ENCODE data around the gene CLDND2. TPM values are rescaled to one million over a fixed set of nuclear protein-coding genes. Genes with fewer than 3 reads are reported as not detected.

CLDND2 gene
- total RNA-seq, 6 donors from 2014 or later = 0.89 to 3.0 (median 1.7) TPM; not detected in 3

DNA sequence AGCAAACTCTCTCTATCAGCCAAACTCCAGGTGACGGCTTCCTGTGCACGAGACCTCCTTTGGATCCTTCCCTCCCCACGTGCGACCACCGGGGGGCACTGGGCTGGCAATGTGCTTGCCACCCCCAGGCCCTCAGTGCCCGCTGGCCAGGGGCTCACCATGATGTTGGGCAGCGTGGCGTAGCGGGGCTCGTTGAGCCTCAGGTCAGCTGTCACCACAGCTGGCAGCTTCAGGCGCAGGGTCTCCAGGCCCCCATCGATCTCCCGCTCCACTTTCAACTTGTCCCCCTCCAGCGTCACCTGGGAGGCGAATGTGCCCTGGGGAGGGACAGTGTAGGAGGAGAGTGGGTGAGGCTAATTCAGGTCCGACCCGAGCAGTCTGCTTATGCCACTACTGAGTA lies 22.1 kb downstream of the CLDND2 start:
- TF ChIP-seq POLR2A (IDR thresholded peaks at IDR 0.05) (no peak), EP300 (IDR thresholded peaks at IDR 0.05) (no peak), POLR2AphosphoS5 (IDR thresholded peaks at IDR 0.05) (no peak)
- TF ChIP-seq, protein P1, sequence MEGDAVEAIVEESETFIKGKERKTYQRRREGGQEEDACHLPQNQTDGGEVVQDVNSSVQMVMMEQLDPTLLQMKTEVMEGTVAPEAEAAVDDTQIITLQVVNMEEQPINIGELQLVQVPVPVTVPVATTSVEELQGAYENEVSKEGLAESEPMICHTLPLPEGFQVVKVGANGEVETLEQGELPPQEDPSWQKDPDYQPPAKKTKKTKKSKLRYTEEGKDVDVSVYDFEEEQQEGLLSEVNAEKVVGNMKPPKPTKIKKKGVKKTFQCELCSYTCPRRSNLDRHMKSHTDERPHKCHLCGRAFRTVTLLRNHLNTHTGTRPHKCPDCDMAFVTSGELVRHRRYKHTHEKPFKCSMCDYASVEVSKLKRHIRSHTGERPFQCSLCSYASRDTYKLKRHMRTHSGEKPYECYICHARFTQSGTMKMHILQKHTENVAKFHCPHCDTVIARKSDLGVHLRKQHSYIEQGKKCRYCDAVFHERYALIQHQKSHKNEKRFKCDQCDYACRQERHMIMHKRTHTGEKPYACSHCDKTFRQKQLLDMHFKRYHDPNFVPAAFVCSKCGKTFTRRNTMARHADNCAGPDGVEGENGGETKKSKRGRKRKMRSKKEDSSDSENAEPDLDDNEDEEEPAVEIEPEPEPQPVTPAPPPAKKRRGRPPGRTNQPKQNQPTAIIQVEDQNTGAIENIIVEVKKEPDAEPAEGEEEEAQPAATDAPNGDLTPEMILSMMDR (IDR thresholded peaks at IDR 0.05) = no peak
- H3K4me3 ChIP-seq = no peak overlapping the region
- peaks cover 7 to 65% (median 35%) of the 10 kb centered on the region in 4 donors for H3K36me3 ChIP-seq
- H3K27me3 ChIP-seq = no peaks in the 10 kb centered on the region
- H3K4me1 ChIP-seq = no peaks in the 10 kb centered on the region
- peak in 1 of 2 donors; percentile 73 for DNase-seq
- no peak overlapping the region for H3K27ac ChIP-seq
- WGBS, 2 donors = 90 to 92% methylated on average over 9 to 17 of the region's 17 CpGs
- ATAC-seq (ENCODE audit: low FRiP score in 2 of 2) = no peak
- H3K9me3 ChIP-seq = no peaks in the 10 kb centered on the region

DNA sequence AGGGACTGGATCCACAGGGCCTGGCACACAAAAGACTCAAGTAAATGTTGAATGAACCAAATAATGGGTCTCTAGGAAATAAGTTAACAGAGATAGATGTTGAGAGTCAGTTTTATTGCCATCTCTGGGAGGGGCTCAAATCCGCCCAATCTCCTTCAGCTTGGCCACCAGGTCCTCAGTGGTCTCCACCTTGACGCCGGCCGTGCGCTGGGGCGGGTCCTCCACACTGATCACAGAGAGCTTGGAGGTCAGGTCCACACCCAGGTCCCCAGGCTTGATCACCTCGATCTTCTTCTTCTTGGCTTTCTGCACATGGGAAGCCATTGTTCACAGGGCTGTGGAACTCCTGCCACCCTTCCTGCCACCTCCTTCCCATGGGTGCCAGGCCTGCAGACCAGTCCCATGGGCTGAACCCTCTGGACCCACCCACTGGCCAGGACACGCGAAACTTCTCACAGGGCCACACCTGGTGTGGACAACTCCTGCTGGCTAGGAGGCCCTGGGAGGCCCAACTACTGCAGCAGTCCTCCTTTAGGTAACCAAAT lies 23.7 kb downstream of the CLDND2 start:
- Histone ChIP-seq H3K9me3 (no peaks in the 10 kb centered on the region), H3K4me1 (peaks cover 5 to 8% (median 6%) of the 10 kb centered on the region in 4 donors), H3K27ac (no peak overlapping the region), H3K4me3 (no peak overlapping the region), H3K27me3 (no peaks in the 10 kb centered on the region), H3K36me3 (peaks cover 7 to 49% (median 22%) of the 10 kb centered on the region in 4 donors)
- no peak for TF ChIP-seq POLR2AphosphoS5 (IDR thresholded peaks at IDR 0.05)
- TF ChIP-seq, protein P1 (IDR thresholded peaks at IDR 0.05) = no peak
- TF ChIP-seq POLR2A (IDR thresholded peaks at IDR 0.05) = no peak
- TF ChIP-seq EP300 (IDR thresholded peaks at IDR 0.05) = no peak
- DNase-seq = peak in 1 of 2 donors; percentile 72
- ATAC-seq (ENCODE audit: low FRiP score in 2 of 2) = no peak
- WGBS, 2 donors = 96 to 100% methylated on average over 4 to 9 of the region's 9 CpGs

DNA sequence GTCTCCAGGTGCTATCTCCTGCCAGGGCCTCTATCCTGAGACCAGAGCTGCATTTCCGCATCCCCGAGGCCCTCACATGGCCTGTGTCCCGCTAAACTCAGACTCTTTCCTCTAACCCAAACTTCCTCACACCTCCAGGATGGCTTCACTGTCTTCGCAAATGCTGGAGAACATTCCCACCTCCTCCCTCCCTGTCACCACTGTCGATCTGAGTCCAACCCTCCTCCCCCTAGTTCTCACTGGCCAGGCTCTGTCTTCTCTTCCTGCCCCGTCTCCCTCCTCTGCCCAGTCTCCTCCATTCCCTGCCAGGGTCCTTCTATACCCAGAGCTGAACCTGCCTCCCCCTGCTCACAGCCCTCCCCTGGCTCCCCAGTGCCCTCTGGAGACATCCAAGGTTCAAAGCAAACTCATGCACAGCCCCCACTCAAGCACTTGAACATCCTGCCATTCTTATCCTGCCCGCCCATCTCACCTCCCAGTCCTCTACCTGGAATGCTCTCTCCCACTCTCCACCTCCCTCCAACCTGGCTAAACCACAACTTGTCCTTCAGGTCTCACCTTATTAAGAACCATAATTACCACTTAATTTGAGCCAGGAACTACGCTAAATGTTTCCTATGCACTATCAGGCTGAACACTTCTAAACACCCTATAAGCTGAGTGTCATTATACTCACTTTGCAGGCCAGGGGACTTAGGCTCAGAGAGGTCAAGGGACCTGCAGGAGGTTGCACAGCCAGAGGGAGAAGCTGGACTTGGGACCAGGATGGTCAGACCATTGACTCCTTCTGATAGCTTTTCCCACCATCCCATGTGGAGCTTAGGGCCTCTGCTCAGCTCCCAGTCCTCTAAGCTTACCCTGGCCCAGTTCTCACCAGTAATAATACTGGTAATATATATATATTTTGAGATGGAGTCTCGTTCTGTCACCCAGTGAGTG lies 25.9 kb downstream of the CLDND2 start:
- no peaks in the 10 kb centered on the region for H3K27me3 ChIP-seq
- peaks cover 4 to 31% (median 16%) of the 10 kb centered on the region in 4 donors for H3K36me3 ChIP-seq
- H3K4me3 ChIP-seq = no peak overlapping the region
- 41 to 46% methylated on average over 8 to 9 of the region's 9 CpGs for WGBS, 2 donors
- no peak overlapping the region for H3K27ac ChIP-seq
- ATAC-seq (ENCODE audit: low FRiP score in 2 of 2) (no peak), DNase-seq (no peak)
- H3K9me3 ChIP-seq = no peaks in the 10 kb centered on the region
- peaks cover 9 to 24% (median 20%) of the 10 kb centered on the region in 4 donors for H3K4me1 ChIP-seq
- TF ChIP-seq, protein P1 (IDR thresholded peaks at IDR 0.05) = no peak
- TF ChIP-seq POLR2A (IDR thresholded peaks at IDR 0.05) = no peak
- no peak for TF ChIP-seq POLR2AphosphoS5 (IDR thresholded peaks at IDR 0.05)
- no peak for TF ChIP-seq EP300 (IDR thresholded peaks at IDR 0.05)

DNA sequence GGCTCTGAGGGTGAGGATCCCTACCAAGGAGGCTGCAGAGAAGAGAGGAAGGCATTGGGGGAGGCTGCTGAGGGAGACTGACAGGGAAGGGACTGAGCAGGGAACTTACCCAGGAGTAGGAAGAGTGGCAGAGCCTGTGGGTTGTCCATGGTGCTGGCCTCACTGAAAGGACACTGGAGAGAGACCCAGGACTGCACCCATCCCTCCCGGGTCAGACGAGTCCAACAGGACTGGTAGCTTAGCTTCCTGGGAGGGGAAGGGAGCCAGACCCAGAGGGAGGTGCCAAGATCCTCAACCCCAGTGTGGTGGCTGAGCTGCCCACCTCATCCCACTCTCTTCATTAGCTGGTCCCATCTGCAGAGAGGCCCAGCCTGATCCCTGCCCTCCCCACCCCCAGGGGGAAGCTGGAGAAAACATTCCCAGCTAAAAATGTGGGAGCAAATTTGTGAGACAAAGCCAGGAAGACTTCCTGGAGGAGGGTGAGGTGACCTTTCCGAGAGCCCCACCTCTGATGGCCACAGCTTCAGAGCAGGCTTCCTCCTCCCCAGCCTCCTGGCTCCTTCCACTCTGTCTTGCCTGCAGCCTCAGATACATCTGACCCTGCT lies 26.7 kb downstream of the CLDND2 start, which contains the start of gene VSIG10L:
VSIG10L (minus strand) TSS at position 164 of the 605 bp plus-strand sequence; CDS start at position 149, 15 bp downstream.
- Histone ChIP-seq H3K27ac (no peak within 1 kb of the TSS), H3K27me3 (no peaks in the 10 kb centered on the region), H3K9me3 (no peaks in the 10 kb centered on the region), H3K4me3 (no peak within 1 kb of the TSS), H3K4me1 (peaks cover 9 to 25% (median 20%) of the 10 kb centered on the region in 4 donors), H3K36me3 (peaks cover 4 to 23% (median 16%) of the 10 kb centered on the region in 4 donors)
- no peak for ATAC-seq (ENCODE audit: low FRiP score in 2 of 2)
- TF ChIP-seq, protein P1 (IDR thresholded peaks at IDR 0.05) = no peak
- TF ChIP-seq POLR2AphosphoS5 (IDR thresholded peaks at IDR 0.05) (no peak), EP300 (IDR thresholded peaks at IDR 0.05) (no peak), POLR2A (IDR thresholded peaks at IDR 0.05) (no peak)
- no peak for DNase-seq
- 47 to 53% methylated on average over 3 of the region's 3 CpGs for WGBS, 2 donors

Measured in upper lobe of left lung (tissue), 6 donors.